Brain microvascular endothelial cell (primary cell): ENCODE results near the gene TRIL.

Experiments used
- DNase-seq: peaks from one replicate; pipeline ENCODE4 v3.0.0-alpha.2; 2020
- H3K27ac ChIP-seq: fragments of 250-450 bp; sonication (Bioruptor Pico); 2 replicates; pipeline ENCODE4 v1.5.1; 2020; ENCODE audit warnings: mild to moderate bottlenecking, moderate library complexity
- H3K27me3 ChIP-seq: fragments of 250-450 bp; sonication (Bioruptor Pico); replicated peaks from 2 replicates; pipeline ENCODE4 v1.5.1; 2020; ENCODE audit warnings: mild to moderate bottlenecking
- H3K36me3 ChIP-seq: fragments of 250-450 bp; sonication (Bioruptor Pico); replicated peaks from 2 replicates; pipeline ENCODE4 v1.5.1; 2020; ENCODE audit warnings: mild to moderate bottlenecking
- H3K4me3 ChIP-seq: 2 replicates; pipeline ENCODE4 v1.5.1; 2011; ENCODE audit warnings: low read depth, mild to moderate bottlenecking, control low read depth, low read length, moderate library complexity
- in situ Hi-C: cut with HindIII; loops from 2 replicates; pipeline ENCODE4 v1.10.0; 2017; ENCODE audit warnings: low sequenced_read_pairs, low pct_ligation_motif_present
- TF ChIP-seq, protein P1 (sequence below): IDR thresholded peaks from 2 replicates; pipeline ENCODE4 v1.5.1; 2011; ENCODE audit warnings: low read depth, mild to moderate bottlenecking, moderate library complexity, low read length, control low read depth, inconsistent platforms; ENCODE audit errors: missing control alignments

The TRIL gene

GRCh38 chr7:28956608-28957063, 1.5 kb downstream of the TRIL start:
- Histone ChIP-seq H3K27ac (no peak overlapping the region), H3K36me3 (no peaks in the 10 kb centered on the region), H3K4me3 (peak overlapping the region; percentile 49), H3K27me3 (peaks cover 21% of the 10 kb centered on the region)
- in situ Hi-C loops = no loop called here
- TF ChIP-seq, protein P1, sequence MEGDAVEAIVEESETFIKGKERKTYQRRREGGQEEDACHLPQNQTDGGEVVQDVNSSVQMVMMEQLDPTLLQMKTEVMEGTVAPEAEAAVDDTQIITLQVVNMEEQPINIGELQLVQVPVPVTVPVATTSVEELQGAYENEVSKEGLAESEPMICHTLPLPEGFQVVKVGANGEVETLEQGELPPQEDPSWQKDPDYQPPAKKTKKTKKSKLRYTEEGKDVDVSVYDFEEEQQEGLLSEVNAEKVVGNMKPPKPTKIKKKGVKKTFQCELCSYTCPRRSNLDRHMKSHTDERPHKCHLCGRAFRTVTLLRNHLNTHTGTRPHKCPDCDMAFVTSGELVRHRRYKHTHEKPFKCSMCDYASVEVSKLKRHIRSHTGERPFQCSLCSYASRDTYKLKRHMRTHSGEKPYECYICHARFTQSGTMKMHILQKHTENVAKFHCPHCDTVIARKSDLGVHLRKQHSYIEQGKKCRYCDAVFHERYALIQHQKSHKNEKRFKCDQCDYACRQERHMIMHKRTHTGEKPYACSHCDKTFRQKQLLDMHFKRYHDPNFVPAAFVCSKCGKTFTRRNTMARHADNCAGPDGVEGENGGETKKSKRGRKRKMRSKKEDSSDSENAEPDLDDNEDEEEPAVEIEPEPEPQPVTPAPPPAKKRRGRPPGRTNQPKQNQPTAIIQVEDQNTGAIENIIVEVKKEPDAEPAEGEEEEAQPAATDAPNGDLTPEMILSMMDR = peak; percentile 82
- no peak for DNase-seq

- in situ Hi-C loops = no loop called here
- H3K27me3 ChIP-seq = peaks cover 21% of the 10 kb centered on the region
- no peaks in the 10 kb centered on the region for H3K36me3 ChIP-seq
- TF ChIP-seq, protein P1 = peak; percentile 63
- no peak for DNase-seq
- no peak overlapping the region for H3K27ac ChIP-seq
- H3K4me3 ChIP-seq = peak overlapping the region; percentile 49
Measured at GRCh38 chr7:28955718-28956607, 2.2 kb downstream of the TRIL start.

- in situ Hi-C loops = no loop called here
- peaks cover 21% of the 10 kb centered on the region for H3K27me3 ChIP-seq
- H3K27ac ChIP-seq = no peak overlapping the region
- no peak for DNase-seq
- H3K4me3 ChIP-seq = no peak overlapping the region
- TF ChIP-seq, protein P1 = no peak
- no peaks in the 10 kb centered on the region for H3K36me3 ChIP-seq
Measured at GRCh38 chr7:28955356-28955717, 2.8 kb downstream of the TRIL start.

- TF ChIP-seq, protein P1 = no peak
- in situ Hi-C loops = no loop called here
- Histone ChIP-seq H3K4me3 (no peak overlapping the region), H3K27ac (no peak overlapping the region), H3K27me3 (peaks cover 21% of the 10 kb centered on the region), H3K36me3 (no peaks in the 10 kb centered on the region)
- no peak for DNase-seq
Measured at GRCh38 chr7:28954946-28955345, 3.2 kb downstream of the TRIL start.

DNA sequence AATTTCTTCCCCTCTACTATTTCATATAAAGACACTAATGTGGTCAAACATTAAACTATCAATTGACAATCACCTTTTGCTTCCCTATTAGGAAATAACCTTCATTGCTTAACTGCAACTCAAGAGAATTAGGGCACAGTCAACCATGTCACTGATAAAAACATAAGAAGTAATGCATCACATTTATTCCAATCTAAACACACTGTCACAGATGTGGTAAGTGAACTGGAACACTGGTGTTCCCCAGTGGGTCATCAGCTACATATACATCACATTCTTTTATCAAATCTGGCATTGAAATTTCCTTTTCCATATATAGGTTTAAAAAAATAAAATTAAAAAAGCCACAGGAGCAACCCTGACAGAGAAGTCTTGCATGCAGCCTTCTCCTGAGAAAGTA, 3.7 kb downstream of the TRIL start:
- H3K36me3 ChIP-seq = no peaks in the 10 kb centered on the region
- DNase-seq = no peak
- TF ChIP-seq, protein P1 = no peak
- in situ Hi-C loops = no loop called here
- H3K27me3 ChIP-seq = peaks cover 21% of the 10 kb centered on the region
- H3K4me3 ChIP-seq = no peak overlapping the region
- H3K27ac ChIP-seq = no peak overlapping the region
